HepG2 (cell line): ENCODE results near the gene PRKD2. TPM values are rescaled to one million over a fixed set of nuclear protein-coding genes. Genes with fewer than 3 reads are reported as not detected.

Source experiments
- CREB1 ChIP-seq, 2 experiments: fragments of 450-650 bp in 1 of 2; IDR thresholded peaks; 2 replicates each; pipeline ENCODE4 v1.6.1; 2016 to 2017; ENCODE audit warnings: control low read depth in 1 of 2, mild to moderate bottlenecking in 1 of 2, missing compliant biosample characterization in 1 of 2, missing genetic modification characterization in 1 of 2
- ZBTB25 ChIP-seq: IDR thresholded peaks from 2 replicates; pipeline ENCODE4 v1.6.1; 2018; ENCODE audit warnings: missing genetic modification reagents
- ZHX2 ChIP-seq, 2 experiments: sonication (generic) in 1 of 2; formaldehyde crosslinking in 1 of 2; IDR thresholded peaks; 2 replicates each; pipeline versions ENCODE4 v1.6.1 to v1.9.0; 2014 to 2022; ENCODE audit warnings: antibody characterized with exemption in 1 of 2, borderline replicate concordance in 1 of 2, inconsistent platforms in 1 of 2, low read depth in 1 of 2, missing genetic modification reagents in 1 of 2
- polyA plus RNA-seq, 8 experiments: library from polyadenylated mRNA; depleted of rRNA in 3 of 8; stranded (reverse) in 7 of 8; unstranded in 1 of 8; fragments of >200 nt; fragmentation: Illumina TruSeq in 4 of 8; extraction: Trizol in 4 of 8; gene quantifications; 2 replicates each; pipeline versions ENCODE4 v1.2.1 to v1.2.3, GENCODE V29; 2011 to 2016; ENCODE audit warnings: low read depth in 4 of 8, missing spikeins in 1 of 8, mixed read lengths in 1 of 8; ENCODE audit not compliant: insufficient read depth in 1 of 8
- total RNA-seq, 5 experiments: library from RNA; depleted of rRNA; stranded (reverse); fragments of >200 nt; fragmentation: Illumina TruSeq; extraction: Trizol; gene quantifications; 2 replicates each; pipeline ENCODE4 v1.2.3, GENCODE V29; 2016; ENCODE audit warnings: low read depth in 1 of 5
- TF ChIP-seq, protein P1 (sequence below): sonication (generic); formaldehyde crosslinking; IDR thresholded peaks from 2 replicates; pipeline ENCODE4 v1.5.0; 2020; ENCODE audit warnings: missing genetic modification reagents

PRKD2 gene
- total and polyA plus RNA-seq, 2 of the 13 experiments (the other 11 are each of a cell fraction or from before 2014, with no cell fraction given): 6.7 to 7.3 TPM

- TF ChIP-seq, protein P1, sequence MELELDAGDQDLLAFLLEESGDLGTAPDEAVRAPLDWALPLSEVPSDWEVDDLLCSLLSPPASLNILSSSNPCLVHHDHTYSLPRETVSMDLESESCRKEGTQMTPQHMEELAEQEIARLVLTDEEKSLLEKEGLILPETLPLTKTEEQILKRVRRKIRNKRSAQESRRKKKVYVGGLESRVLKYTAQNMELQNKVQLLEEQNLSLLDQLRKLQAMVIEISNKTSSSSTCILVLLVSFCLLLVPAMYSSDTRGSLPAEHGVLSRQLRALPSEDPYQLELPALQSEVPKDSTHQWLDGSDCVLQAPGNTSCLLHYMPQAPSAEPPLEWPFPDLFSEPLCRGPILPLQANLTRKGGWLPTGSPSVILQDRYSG (CRISPR knock-in tag): no peak
- TF ChIP-seq ZBTB25 (CRISPR knock-in tag) (no peak), ZHX2 (IDR thresholded peaks at IDR 0.05; ENCODE audit: low read depth) (no peak), ZHX2 (CRISPR knock-in tag; IDR thresholded peaks at IDR 0.05; ENCODE audit: borderline replicate concordance) (no peak), CREB1 (IDR thresholded peaks at IDR 0.05) (no peak), CREB1 (CRISPR knock-in tag; IDR thresholded peaks at IDR 0.05) (no peak)
These were observed 68.6 kb downstream of the PRKD2 start (continued) for GRCh38 chr19:46648060-46648960.
